Measurements from ENCODE around the gene PCSK1. TPM values are rescaled to one million over a fixed set of nuclear protein-coding genes. Genes with fewer than 3 reads are reported as not detected.
A peak's percentile ranks its signal among the peaks of the same experiment; 100 is the strongest.

PCSK1 gene
- total RNA-seq = not detected

DNA sequence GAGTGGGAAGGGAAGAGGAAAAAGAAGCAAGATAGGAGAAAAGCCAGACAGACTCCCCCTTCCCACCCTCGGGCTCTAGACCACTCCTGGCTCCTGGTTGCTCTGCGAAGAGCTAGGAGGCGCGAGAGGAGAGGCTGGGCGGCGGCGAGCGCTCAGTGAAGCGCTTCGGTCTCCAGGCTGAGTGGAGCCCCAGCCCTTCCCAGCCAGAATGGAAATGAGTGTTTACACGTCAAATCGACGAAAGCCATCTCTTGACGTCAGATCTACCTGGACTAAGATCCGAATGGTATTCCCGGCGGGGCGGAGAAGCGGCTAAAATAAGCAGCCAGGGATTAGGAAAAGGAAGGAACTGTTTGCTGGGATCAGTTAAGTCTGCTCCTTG lies at the start of gene PCSK1:
TSS of gene PCSK1 (minus strand) at position 183 of the 382 bp plus-strand sequence. CDS start 206 bp downstream, outside the sequence.
- DNase-seq (ENCODE audit: low spot score) (no peak), ATAC-seq (no peak)

GRCh38 chr5:96481867-96482266 lies 48.8 kb upstream of the PCSK1 start:
- ATAC-seq (no peak), DNase-seq (ENCODE audit: low spot score) (no peak)

GRCh38 chr5:96481009-96481786 lies 48.1 kb upstream of the PCSK1 start:
- no peak for DNase-seq (ENCODE audit: low spot score)
- ATAC-seq = no peak

DNA sequence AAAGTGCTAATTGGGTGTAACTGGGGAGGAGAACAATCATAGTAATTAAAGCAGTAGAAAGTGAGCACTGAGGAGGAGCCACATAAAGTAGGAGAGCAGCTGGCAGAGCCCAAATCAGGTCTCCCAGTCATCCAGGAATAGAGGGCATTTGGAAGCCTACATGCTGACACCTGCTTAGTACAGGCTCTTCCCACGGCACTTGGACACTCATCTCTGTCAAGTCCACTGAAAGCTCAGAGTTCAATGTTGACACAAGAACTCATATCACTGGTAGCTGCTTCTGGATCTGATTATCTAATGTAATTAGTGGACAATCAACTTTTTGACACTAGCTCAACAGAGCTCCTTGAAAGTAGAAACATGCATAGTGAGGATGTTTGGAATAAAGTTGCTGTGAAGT lies 45.9 kb upstream of the PCSK1 start:
- DNase-seq (ENCODE audit: low spot score) = no peak
- ATAC-seq = no peak

DNA sequence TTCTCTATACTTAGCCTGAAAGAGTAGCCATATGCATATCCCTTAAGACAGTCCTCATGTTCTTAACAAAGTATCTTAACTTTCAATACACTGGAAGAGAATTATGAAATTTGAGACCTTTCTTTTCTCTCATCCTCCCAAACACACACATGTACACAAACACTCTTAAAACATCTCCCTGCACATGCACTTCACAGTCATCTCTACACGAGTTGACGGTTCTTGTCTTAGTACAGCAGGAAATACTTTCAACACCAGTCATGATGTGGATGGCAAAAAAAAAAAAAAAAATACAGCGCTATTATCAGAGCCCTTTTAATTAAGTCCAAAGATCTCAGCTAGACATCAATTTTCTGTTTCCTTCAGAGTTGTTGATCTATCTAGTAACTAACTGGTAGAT lies 43.6 kb upstream of the PCSK1 start:
- no peak for ATAC-seq
- DNase-seq (ENCODE audit: low spot score) = no peak

DNA sequence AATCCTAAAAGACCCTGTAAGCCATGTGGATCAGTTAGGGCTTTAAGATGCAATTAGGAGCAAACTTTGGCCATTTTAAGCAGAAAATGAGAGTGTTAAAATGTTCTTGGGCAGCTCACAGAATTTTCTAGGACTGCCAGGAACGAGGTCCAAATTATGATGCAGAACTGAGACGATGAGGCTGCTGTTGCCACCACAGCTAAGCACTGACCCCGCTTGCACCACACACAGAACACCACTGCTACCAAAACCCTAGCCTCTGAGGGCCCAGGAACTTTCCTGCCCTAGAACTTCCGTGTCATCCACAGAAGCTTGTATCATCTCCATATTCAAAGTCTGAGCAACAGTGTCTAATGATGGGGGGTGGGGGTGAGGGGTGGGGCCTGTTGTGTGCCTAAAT lies 41.0 kb upstream of the PCSK1 start:
- ATAC-seq = no peak

DNA sequence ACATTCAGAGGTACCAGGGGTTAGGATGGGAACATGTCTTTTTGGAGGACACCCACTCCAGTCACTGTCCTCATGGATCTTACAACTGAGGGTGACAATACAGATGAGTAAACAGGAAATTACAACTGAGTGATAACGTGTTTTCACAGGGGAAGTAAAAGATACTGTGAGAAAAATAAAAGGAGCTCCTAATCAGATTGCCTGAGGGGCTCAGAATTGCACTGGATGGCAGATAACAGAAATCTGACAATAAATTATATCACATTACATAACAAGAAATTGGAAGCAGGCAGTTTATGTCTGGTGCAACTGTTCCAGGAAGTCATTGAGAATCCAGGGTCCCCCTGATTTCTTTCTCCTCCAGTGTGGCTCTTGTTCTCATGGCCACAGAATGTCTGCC lies 40.1 kb upstream of the PCSK1 start:
- ATAC-seq (no peak), DNase-seq (ENCODE audit: low spot score) (no peak)

More for the DNA sequence above, 41.0 kb upstream of the PCSK1 start:
- DNase-seq (ENCODE audit: low spot score) = no peak

- ATAC-seq = no peak
- DNase-seq (ENCODE audit: low spot score) = no peak
Measured at GRCh38 chr5:96470785-96471184, 37.7 kb upstream of the PCSK1 start.

DNA sequence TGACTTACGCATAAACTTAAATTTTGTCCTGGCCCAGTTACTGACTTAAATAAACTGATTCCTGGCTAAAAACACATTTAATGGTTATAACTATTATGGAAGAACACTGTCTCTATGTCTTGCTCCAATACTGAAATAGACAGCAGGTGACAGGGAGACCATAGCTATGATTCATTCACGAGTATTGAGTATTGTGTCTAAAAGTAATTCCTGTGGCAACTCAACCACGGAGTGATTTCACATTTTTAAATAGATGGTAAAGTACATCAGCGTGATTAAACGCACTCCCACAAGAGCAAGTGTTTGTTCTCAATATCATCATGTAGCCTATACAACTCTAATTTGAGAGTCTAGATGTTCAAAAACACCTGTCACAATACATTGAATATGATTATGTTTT lies 35.9 kb upstream of the PCSK1 start:
- ATAC-seq = no peak
- DNase-seq (ENCODE audit: low spot score) = no peak

- DNase-seq (ENCODE audit: low spot score) = no peak
Measured at GRCh38 chr5:96463091-96463490, 30.0 kb upstream of the PCSK1 start.

DNA sequence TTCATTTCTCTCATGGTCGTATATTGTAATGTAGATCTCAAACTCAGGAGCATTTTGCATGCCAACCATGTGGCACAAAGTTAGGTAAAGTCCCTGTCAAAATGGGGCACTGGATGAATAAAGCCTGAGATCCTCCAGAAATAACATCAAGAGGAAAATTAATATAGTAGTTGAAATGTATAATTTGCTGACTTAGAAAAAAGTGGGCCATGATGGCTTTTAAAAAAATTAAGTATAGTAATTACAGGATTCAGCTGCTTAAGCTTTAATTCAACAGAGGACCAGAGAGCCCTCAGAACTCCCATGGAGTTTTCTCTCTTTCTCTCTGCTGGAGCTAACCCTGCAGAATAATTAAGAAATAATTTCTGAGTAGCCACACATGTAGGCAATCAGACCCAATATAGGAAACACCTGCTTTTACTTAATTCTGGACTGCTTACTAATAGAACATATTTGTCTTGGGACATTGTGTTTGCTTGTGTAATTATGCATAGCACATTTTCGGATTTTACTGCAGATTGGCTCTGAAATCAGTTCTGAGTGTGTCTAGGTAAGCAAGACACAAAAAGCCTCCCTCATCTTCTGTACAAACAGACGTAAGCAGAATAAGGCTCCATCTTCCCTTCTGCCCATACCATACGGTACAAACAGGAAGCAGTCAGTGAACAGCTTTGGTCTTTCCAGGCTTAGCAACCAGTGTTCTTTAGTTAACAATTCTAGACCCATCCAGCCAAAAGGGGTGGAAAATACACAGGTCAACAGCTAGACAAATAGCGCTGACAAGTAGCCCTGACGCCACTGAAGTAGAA lies 26.5 kb upstream of the PCSK1 start:
- ATAC-seq (no peak), DNase-seq (ENCODE audit: low spot score) (no peak)

More at GRCh38 chr5:96463091-96463490, 30.0 kb upstream of the PCSK1 start:
- ATAC-seq = no peak

DNA sequence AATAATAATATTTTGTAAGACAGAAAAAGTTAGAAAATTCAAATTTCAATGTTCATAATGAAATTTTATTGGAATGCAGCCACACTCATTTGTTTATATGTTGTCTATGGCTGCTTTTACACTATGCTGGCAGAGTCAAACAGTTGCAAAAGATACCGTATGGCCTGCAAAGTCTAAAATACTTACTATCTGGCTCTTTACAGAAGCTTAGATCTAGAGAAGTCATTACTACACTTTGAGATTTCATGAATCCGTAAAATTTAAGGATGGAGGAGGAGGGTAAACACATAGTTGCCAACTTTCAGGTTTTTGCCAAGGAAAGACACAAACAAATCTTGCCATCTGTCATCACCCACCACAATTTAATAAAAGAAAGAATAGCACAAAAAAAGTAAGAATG lies 25.1 kb upstream of the PCSK1 start:
- no peak for ATAC-seq
- no peak for DNase-seq (ENCODE audit: low spot score)

GRCh38 chr5:96455789-96456188 lies 22.7 kb upstream of the PCSK1 start:
- ATAC-seq (no peak), DNase-seq (ENCODE audit: low spot score) (no peak)

DNA sequence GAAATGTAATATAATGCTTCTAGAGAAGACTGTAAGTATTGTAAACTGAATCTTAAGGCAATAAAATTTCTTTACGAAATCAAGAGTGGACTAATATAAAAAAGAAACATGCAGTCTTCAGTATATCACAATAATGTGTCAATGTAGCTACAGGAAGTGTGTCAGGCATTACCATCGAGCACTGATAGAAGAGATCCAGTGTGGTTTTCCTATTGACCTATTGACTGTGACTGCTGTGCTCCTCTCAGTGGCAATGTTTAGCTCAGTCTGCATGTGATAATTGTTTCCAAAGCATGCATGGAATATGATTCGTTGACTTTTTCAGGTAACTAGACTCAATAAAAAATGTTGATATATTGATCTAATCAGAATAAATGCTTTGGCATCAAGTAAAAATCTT lies 20.3 kb upstream of the PCSK1 start:
- DNase-seq (ENCODE audit: low spot score) = no peak
- ATAC-seq = no peak

- ATAC-seq (no peak), DNase-seq (ENCODE audit: low spot score) (no peak)
Measured at GRCh38 chr5:96447949-96448348, 14.9 kb upstream of the PCSK1 start.

DNA sequence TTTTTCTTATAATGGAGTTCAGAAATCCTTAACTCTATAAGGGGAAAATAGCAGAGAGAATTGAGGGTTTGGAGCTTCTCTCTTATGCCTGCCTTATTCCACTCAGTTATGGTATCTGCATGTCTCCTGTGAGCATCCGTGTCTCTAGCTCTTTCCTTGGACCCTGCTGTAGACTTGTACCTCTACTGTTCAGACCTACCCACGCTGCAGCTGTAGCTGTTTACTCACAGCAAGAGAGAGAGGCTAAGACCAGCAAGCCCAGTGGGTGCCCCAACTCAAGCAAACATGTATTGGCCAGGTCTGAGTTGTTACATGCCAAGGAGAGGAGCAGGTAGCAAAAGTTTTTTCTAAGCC lies 7.1 kb upstream of the PCSK1 start:
- no peak for DNase-seq (ENCODE audit: low spot score)
- ATAC-seq = no peak

- DNase-seq (ENCODE audit: low spot score) = no peak
- ATAC-seq = no peak
Measured at GRCh38 chr5:96439477-96440184, 6.6 kb upstream of the PCSK1 start.

DNA sequence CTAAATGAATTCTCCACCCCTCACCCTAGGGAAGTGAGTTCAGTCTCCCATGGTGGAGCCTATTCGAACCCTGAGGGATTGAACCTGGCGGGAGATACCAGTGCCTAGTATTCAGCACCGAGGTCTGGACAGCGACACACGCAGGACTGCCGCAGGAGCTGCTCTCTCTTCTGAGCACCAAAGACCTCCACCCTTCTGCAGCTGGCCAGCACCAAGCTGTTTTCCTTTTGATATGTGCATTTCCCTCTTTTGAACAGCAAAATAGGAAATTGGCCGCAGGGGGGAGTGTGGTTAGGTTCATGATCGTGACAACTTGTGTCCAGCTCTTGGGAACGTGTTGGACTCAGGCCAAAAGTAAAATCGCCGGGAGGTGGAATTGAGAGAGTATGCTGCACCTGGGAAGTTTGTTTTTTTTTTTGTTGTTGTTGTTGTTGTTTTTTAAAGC lies 1.2 kb upstream of the PCSK1 start:
- ATAC-seq = peak; percentile 92
- DNase-seq (ENCODE audit: low spot score) = peak; percentile 55

DNA sequence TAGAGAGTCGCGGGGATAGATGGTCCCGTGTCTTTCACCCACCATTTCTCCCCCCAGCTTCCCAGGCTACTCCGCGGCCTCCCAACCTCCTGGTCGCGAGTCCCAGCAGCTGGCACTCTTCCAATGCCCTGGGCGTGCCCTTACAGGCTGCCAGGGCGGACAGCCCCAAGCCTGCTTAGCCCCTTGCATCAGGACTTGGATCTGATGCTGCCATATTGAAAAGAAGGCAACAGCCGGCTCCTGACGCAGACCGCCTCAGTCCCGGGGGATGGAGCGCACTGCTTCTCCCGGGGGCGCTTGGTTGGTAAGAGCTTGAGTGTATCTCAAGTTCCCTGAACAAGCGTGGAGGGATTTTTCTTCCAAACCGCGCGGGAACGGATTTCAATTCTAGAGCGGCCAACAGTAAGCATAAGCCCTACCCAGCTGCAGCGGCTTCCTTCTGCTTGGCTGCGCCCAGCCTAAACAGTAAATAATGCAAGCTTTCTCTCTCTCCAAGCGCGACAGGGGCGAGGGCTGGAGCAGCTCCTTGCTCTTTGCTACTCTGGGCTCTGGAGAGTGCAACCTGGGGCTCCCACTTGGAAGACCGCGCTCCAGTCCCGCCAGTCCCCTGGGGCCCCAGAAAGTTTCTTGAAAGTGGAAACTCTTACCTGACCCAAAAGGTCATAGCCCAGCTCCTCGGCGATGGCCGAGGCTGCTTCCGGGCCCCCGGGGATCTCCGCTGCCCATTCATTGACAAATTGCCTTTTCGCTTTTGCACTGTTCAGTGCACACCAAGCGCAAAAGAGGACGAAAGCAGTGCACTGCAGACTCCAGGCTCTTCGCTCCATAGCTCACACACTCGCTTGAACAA lies 607 bp downstream of the PCSK1 start:
- ATAC-seq = no peak
- no peak for DNase-seq (ENCODE audit: low spot score)

- DNase-seq (ENCODE audit: low spot score) (no peak), ATAC-seq (no peak)
Measured at GRCh38 chr5:96431376-96432187, 1.5 kb downstream of the PCSK1 start.
